Stimulated activated naive CD8-positive, alpha-beta T cell treated with anti-CD3 and anti-CD28 coated beads, Interleukin-15, amount 100 ng/mL, for 72 hours (primary cell): ENCODE data around the gene DNAJB9.
A peak's percentile ranks its signal among the peaks of the same experiment; 100 is the strongest.

ENCODE experiments used
- ATAC-seq: fragments of 150-1000 bp; cut with Tn5 transposase; 2 replicates; pipeline ENCODE4 v1.10.0; 2021; ENCODE audit warnings: mild to moderate bottlenecking, moderate library complexity
- DNase-seq, 2 donors: peaks; one replicate each; pipeline ENCODE4 v3.0.0; 2021 to 2022
- H3K27ac Mint-ChIP-seq, 2 donors: one replicate each; pipeline ENCODE4 v1.8.0; 2022; ENCODE audit warnings: mild to moderate bottlenecking in 2 of 2, mixed read lengths in 2 of 2, moderate library complexity in 2 of 2
- H3K27me3 Mint-ChIP-seq: one replicate; pipeline ENCODE4 v1.8.0; 2022; ENCODE audit warnings: mixed read lengths
- H3K4me1 Mint-ChIP-seq: one replicate; pipeline ENCODE4 v1.8.0; 2022; ENCODE audit warnings: mild to moderate bottlenecking, mixed read lengths
- H3K4me3 Mint-ChIP-seq, 2 donors: one replicate each; pipeline ENCODE4 v1.8.0; 2022; ENCODE audit warnings: mild to moderate bottlenecking in 2 of 2, mixed read lengths in 2 of 2, moderate library complexity in 1 of 2
- H3K9me3 Mint-ChIP-seq, 2 donors: one replicate each; pipeline ENCODE4 v1.8.0; 2022; ENCODE audit warnings: mixed read lengths in 2 of 2

Gene DNAJB9

DNA sequence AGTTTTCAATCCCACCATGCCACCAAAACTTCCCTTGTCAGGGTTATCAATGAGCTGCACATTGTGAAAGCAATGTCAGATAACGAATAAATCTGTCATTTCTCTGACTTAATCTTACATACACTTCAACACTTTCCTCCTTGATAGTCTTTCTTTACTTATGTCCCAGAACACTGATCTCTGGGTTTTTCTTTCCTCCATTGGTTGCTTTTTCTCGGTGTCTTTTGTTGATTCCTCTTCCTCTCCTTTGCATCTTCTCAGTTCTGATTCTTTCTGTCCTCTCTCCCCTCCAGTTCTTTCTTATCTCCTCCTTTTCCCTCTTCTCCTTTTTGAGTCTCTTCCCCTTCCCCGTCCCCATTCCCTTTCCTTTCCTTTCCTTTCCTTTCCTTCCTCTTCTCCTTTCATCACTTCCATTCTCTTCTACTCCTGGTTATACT, 16.6 kb downstream of the DNAJB9 start:
- Mint-ChIP-seq H3K4me3 (no peak overlapping the region), H3K4me1 (no peaks in the 10 kb centered on the region)

DNA sequence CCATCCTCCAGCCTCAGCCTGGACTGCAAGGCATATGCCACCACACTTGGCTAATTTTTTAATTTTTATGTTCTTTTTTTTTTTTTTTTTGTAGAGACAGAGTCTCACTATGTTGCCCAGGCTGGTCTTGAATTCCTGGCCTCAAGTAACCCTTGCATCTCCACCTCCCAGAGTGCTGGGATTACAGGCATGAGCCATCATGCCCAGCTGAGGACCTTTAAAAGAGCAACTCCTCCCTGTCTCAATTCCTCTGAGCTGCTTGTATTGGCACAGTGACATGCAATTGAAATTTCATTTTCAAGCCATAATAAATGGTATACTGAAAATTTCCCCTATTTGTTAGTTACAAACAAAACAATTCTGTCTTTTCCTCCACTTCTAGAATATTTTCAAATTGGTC, 19.5 kb downstream of the DNAJB9 start:
- Mint-ChIP-seq H3K27me3 (peaks cover 13% of the 10 kb centered on the region), H3K27ac (no peak overlapping the region), H3K4me3 (no peak overlapping the region), H3K9me3 (no peaks in the 10 kb centered on the region), H3K4me1 (no peaks in the 10 kb centered on the region)
- no peak for ATAC-seq
- DNase-seq, result no peak

More for the DNA sequence above, 16.6 kb downstream of the DNAJB9 start:
- peaks cover 13% of the 10 kb centered on the region for H3K27me3 Mint-ChIP-seq
- H3K27ac Mint-ChIP-seq, result peak overlapping the region in 1 of 2 donors; percentile 23
- ATAC-seq, result no peak
- H3K9me3 Mint-ChIP-seq, result no peaks in the 10 kb centered on the region
- no peak for DNase-seq

DNA sequence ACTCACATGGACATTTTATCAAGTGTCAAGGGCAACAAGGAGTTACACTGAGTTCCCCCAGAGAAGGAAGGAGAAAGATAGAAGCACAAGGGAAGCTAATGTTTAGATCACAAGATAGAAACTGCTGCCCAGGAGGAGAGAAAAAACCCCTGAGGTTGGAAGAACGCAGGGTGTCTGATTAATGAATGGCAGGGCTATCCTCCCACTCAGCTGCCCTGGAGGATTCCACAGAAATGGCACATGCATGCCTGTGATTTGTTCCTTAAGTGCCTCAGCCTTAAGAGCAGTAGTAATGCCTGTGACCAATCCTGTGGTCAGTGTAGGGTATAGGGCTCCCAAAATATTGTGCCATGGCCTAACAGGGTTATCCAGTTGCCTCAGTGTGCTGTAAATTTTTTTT, 20.2 kb downstream of the DNAJB9 start:
- ATAC-seq (no peak), DNase-seq (no peak)
- Mint-ChIP-seq H3K4me3 (no peak overlapping the region), H3K27me3 (peaks cover 13% of the 10 kb centered on the region), H3K27ac (no peak overlapping the region), H3K9me3 (no peaks in the 10 kb centered on the region), H3K4me1 (no peaks in the 10 kb centered on the region)

DNA sequence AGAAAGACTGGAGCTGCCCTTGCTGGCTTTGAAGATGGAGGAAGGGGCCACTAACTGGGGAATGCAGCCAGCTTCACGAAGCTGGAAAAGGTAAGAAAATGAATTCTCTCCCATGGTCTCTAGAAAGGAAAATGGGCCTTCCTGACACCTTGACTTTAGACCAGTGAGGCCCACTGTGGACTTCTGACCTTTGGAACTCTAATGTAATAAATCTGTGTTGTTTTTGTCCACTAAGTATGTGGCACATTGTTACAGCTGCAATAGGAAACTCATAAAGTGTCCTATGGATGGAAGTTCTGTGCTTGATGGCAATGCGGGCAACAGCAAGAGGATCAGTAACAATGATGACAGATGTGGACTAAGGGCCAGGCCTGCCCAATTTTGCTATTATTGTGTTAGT, 20.9 kb downstream of the DNAJB9 start:
- H3K9me3 Mint-ChIP-seq, result no peaks in the 10 kb centered on the region
- no peak overlapping the region for H3K27ac Mint-ChIP-seq
- no peaks in the 10 kb centered on the region for H3K4me1 Mint-ChIP-seq

DNA sequence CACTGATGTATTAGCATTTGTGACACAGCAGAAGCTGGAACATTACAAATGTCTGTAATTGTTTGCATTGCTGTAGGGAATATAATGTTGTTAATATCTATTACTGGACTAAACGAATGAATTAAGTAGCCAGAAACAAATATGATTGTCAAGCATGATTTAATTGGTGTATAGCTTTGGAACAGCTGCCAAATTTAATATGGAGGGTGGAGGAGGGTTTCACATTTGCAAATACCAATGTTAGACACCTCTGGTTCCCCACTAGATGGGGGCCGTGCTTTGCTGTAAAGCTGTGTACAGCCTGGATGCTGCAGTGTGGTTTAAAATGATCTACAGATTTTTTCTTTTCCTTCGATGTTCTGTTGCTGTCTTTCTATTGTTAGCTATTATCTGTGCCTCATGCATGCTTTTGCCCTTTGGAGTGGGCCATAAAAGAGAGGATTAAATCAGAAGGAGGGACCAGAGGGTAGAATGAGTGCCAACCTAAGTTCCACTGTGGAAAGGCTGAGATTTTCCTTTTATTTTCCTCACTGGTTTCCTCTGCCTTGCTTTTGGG, 23.1 kb downstream of the DNAJB9 start:
- no peaks in the 10 kb centered on the region for H3K27me3 Mint-ChIP-seq
- no peak overlapping the region for H3K27ac Mint-ChIP-seq
- H3K4me3 Mint-ChIP-seq, result no peak overlapping the region
- DNase-seq (no peak), ATAC-seq (peak; percentile 59)
- H3K9me3 Mint-ChIP-seq, result no peaks in the 10 kb centered on the region
- no peaks in the 10 kb centered on the region for H3K4me1 Mint-ChIP-seq

More for the DNA sequence above, 20.9 kb downstream of the DNAJB9 start:
- H3K4me3 Mint-ChIP-seq, result no peak overlapping the region
- H3K27me3 Mint-ChIP-seq, result peaks cover 13% of the 10 kb centered on the region
- ATAC-seq, result no peak
- no peak for DNase-seq

DNA sequence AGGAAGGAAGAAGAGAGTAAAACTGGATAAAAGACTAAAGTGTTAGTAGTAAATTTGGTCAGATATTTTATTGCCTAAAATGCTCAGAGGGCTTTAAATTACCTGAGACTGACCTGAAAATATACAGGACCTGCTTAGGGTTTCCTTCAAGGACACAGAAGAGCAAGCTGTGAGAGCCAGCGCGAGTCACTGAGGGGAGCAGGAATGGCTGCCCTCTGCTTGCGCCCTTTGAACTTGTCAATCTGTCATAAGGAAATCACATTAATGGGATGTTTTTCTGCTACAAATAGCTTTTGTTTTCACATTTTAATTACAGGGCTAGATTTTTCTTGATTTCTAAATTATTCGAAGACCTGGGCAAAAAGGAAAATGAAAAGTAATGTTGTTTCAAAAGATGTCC, 26.9 kb downstream of the DNAJB9 start:
- no peaks in the 10 kb centered on the region for H3K4me1 Mint-ChIP-seq
- DNase-seq, result no peak
- H3K9me3 Mint-ChIP-seq, result no peaks in the 10 kb centered on the region
- no peak overlapping the region for H3K4me3 Mint-ChIP-seq
- no peak overlapping the region for H3K27ac Mint-ChIP-seq
- peaks cover 24% of the 10 kb centered on the region for H3K27me3 Mint-ChIP-seq
- no peak for ATAC-seq

DNA sequence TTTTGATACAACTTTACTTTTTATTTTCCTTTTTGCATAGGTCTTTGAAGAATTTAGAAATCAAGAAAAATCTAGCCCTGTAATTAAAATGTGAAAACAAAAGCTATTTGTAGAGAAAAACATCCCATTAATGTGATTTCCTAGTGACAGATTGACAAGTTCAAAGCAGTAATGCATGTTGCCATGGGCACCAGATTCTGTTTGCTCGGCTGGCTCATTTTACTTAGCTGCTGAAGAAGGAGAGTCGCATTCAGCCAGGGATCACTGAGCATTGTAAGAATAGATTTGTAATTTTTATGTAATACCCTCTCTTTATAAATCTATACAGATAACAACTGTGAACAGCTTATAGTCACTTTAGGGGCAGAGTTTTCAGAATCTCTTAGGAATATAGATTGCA, 28.5 kb downstream of the DNAJB9 start:
- no peak overlapping the region for H3K4me3 Mint-ChIP-seq
- DNase-seq (no peak), ATAC-seq (no peak)
- H3K4me1 Mint-ChIP-seq, result no peaks in the 10 kb centered on the region
- no peak overlapping the region for H3K27ac Mint-ChIP-seq
- peaks cover 24% of the 10 kb centered on the region for H3K27me3 Mint-ChIP-seq
- no peaks in the 10 kb centered on the region for H3K9me3 Mint-ChIP-seq

DNA sequence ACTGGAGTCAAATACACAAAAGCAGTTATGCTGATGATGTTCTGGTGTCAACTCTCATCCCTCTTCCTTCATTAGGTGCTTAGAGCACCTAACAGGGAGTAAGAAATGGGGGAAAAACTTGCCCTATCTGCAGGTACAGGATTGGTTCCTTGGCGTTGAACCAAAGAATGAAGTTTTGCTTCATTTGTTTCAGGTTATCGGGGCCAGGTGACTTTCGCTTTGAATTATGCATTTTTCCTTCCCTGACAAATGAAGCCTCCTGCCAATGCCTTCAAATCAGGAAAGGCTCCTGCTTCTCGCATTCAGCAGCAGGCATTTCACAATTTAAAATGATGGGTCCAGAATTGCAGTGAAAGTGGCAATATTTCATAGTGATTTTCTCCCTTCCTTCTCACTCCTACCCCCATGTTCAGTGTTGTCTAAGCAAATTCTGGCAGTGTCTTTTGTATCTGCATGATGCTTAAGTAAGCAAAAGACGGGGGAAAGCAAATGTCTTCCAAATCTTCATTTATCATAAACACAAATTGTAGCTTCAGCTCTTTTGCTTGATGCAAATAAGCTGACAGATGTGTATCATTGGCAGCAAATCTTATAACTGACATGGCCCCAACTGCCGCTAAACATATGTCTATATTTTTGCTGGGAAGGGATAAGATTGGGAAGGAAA, 29.4 kb downstream of the DNAJB9 start:
- Mint-ChIP-seq H3K27me3 (peaks cover 24% of the 10 kb centered on the region), H3K9me3 (no peaks in the 10 kb centered on the region), H3K4me3 (no peak overlapping the region), H3K27ac (peak overlapping the region in 1 of 2 donors; percentile 20), H3K4me1 (no peaks in the 10 kb centered on the region)
- DNase-seq (no peak), ATAC-seq (no peak)

DNA sequence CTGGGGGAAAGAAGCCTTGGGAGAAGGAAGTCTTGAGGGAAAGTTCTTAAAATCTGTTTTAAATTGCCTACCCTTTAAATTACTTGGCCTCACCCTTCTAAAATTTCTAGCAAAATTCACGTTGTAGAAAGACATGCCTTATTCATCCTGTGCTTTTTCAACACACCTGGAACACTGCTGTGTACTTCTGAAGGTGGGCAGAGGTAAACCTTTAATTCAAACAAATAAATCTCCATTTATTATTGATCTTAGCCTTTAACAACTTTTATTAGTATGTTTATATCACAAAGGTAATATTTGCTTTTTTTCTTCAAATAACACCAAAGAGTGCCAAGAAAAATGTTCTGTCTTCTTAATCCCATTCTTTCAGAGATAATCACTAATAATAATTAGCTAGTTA, 30.7 kb downstream of the DNAJB9 start:
- H3K27me3 Mint-ChIP-seq, result peaks cover 24% of the 10 kb centered on the region
- ATAC-seq (no peak), DNase-seq (no peak)
- H3K9me3 Mint-ChIP-seq, result no peaks in the 10 kb centered on the region
- H3K4me1 Mint-ChIP-seq, result peaks cover 8% of the 10 kb centered on the region
- no peak overlapping the region for H3K4me3 Mint-ChIP-seq
- no peak overlapping the region for H3K27ac Mint-ChIP-seq

DNA sequence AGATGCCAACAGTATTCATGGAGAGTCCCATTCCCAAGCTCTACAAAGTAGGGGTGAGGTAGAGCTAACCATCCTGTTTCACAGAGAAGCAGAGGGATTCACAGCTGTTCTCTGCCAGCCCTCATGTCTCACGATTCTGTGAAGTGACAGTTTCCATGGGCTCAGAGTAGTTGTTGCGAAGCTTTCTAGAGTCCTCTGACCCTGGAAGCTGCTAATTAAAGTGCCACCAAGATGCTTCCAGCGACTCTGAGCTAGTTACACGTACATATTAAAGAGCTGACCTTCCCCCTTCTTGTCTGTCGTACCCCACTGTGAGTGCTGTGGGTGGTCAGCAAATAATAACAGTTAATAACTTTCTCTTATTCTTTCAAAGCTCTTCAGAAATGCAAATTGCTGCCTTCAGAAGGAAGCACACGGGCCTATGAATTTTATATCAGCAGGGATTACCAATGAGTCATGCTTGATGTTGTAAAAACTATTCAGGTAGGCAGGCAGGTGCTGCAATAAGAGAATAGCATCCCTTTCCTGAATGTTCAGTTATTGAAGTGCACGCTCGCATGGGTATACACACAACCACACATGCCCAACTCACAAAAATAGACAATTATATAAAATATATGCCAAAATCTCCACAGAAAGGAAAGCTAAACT, 34.1 kb downstream of the DNAJB9 start:
- Mint-ChIP-seq H3K4me3 (no peak overlapping the region), H3K27ac (no peak overlapping the region), H3K9me3 (no peaks in the 10 kb centered on the region), H3K4me1 (peaks cover 21% of the 10 kb centered on the region), H3K27me3 (peaks cover 14% of the 10 kb centered on the region)
- ATAC-seq, result no peak
- no peak for DNase-seq

DNA sequence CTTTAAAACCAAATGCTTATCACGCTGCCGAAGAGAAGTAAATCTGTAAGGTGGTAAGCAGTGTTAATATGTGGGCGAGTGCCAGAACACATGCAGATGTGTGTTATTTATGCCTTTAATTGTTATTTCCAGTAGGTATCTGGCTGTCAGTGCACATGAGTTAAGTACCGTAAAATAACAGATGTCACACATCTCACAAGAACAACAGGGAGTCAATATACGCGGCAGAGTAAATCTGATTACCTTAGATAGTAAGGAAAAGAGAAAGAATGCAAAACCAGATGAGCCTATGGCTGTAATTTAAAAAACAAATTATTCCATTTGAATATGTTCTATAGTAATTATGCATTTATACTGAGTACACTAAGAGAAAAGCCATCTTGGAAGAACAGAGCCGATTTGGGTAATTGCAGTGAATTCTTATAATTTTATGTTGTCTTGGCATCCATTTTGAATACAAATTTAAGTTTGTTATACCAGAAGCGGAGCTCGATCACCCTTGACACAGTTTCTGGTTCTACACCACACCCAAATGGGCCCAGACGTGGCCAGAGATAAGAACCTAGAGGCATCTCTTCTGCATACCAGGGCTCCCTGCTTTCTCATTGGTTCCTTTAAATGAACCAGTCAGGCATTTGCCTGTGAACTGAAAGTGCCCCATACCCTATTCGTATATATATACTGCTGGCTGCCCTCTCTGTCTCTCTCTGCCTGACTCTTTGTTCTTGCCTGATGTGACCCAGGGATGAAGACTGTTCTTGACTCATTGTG, 34.8 kb downstream of the DNAJB9 start:
- H3K27me3 Mint-ChIP-seq, result peaks cover 9% of the 10 kb centered on the region
- ATAC-seq, result peak; percentile 18
- H3K9me3 Mint-ChIP-seq, result no peaks in the 10 kb centered on the region
- peak overlapping the region; percentile 42 to 70 for H3K4me3 Mint-ChIP-seq
- H3K27ac Mint-ChIP-seq, result peak overlapping the region; percentile 99
- peaks cover 21% of the 10 kb centered on the region for H3K4me1 Mint-ChIP-seq
- no peak for DNase-seq

DNA sequence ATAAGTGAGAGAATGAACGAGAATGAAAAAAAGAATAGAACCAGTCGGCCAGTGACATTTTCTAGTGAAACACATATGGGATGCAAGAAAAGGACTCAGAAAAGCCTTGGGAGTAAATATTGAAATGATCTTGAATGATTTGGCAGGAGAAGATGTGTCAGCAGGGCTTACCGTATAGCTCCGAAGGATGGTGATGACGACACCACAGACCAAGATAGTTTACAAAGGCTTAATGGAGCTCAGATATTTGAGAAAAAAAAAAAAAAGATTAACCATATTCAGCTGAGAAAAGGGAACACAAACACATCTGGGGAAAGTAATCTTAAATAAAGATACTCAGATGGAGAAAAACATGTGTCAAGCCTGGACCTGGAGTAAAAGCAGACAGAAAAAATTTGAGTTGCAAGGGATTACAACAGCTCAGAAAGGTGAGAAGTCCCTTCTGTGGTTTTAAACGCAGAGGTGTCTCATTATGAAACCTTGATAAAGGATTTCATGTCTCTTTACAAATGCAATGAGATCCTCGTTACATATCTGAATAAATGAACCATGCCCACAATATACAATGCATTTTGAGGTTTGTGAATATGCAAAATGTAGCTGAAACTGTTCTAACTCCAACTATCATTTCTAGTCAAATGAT, 36.0 kb downstream of the DNAJB9 start:
- DNase-seq, result peak; percentile 9 to 33
- no peaks in the 10 kb centered on the region for H3K9me3 Mint-ChIP-seq
- H3K27ac Mint-ChIP-seq, result peak overlapping the region; percentile 99
- peaks cover 21% of the 10 kb centered on the region for H3K4me1 Mint-ChIP-seq
- peak overlapping the region; percentile 42 to 70 for H3K4me3 Mint-ChIP-seq
- ATAC-seq, result peak; percentile 87
- no peaks in the 10 kb centered on the region for H3K27me3 Mint-ChIP-seq

DNA sequence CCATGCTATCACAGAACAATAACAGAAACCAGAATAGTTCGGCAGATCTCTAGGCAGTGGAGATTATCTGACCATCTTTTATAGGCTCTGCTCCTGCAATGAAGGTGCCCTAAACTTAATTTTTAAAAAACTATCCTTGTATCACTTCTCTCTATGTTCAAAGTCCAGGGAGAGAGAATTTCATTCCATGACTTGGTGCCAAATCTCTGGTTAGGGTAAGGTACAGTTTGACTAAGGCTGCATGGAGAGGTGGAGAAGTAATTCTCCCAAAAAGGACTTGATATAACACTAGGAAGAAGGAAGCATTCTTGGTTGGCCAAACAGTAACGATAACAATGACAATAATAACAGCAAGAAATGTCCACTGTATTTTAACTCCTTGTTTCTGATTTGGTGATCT, 40.0 kb downstream of the DNAJB9 start:
- ATAC-seq (no peak), DNase-seq (no peak)
- H3K9me3 Mint-ChIP-seq, result no peaks in the 10 kb centered on the region
- H3K27me3 Mint-ChIP-seq, result no peaks in the 10 kb centered on the region
- no peak overlapping the region for H3K4me3 Mint-ChIP-seq
- H3K27ac Mint-ChIP-seq, result no peak overlapping the region
- peaks cover 20% of the 10 kb centered on the region for H3K4me1 Mint-ChIP-seq

DNA sequence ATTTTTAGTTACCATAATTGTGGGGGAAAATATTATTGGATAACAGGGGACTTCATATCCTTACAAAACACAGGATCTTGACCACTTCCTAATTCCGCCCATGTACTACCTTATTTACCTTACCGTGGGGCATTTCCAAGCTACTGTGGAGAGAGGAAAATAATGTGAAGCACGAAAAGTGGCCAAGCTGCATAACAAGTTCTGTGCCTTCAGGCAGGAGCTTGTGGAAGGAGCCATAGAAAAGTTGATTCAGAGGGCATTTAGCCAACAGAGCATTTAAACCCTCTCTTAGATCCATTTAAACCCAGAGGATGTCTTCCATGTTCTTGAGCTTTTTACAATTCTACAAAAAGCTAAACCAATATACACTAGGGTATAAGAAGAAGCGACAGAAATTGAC, 41.6 kb downstream of the DNAJB9 start:
- Mint-ChIP-seq H3K4me1 (peaks cover 4% of the 10 kb centered on the region), H3K27ac (no peak overlapping the region), H3K27me3 (no peaks in the 10 kb centered on the region), H3K9me3 (no peaks in the 10 kb centered on the region), H3K4me3 (no peak overlapping the region)
- DNase-seq (no peak), ATAC-seq (no peak)

DNA sequence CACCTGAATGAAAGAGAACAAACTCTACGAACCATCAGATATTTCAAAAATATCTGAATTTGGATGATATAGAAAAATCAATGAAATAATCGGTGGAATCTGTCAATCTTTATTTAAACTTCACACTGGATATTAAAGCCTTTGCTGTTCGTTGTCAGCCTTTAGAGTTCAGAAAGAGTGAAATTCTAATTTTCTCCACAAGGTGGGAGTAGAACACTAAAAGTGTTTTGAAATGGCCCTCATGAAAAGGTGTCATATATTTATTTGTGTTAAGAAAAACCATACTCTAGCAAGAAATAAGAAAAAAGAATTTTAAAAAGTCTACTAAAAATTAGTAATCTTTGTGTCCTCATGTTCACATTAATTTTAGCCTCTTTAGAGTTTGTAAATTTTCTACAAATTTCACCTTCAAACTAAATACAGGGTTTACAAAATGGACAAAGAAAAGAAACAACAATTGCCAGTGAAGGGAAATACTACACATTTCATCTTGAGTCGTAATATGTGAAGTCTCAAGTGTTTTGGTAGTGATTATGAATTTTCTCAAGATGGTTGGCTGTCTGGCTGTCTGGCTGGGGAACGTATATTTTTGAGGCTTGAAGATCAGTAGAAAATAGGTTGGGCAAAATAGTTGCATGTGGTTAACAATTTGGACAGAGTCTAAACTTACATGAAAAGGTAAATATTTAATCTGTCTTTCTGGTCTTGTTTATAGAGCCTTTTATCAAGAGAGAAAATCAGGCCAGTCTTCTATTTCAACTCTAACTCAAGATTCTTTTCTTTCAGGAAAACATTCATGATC, 43.7 kb downstream of the DNAJB9 start:
- H3K27ac Mint-ChIP-seq, result no peak overlapping the region
- no peaks in the 10 kb centered on the region for H3K27me3 Mint-ChIP-seq
- no peaks in the 10 kb centered on the region for H3K9me3 Mint-ChIP-seq
- H3K4me3 Mint-ChIP-seq, result no peak overlapping the region
- no peaks in the 10 kb centered on the region for H3K4me1 Mint-ChIP-seq
- DNase-seq, result no peak
- ATAC-seq, result peak; percentile 48
